ENCODE measurements around the gene UXS1. TPM values are rescaled to one million over a fixed set of nuclear protein-coding genes. Genes with fewer than 3 reads are reported as not detected.
A peak's percentile ranks its signal among the peaks of the same experiment; 100 is the strongest.

The UXS1 gene
- total RNA-seq, 1 donor from 2014 or later = 38.0 TPM

DNA sequence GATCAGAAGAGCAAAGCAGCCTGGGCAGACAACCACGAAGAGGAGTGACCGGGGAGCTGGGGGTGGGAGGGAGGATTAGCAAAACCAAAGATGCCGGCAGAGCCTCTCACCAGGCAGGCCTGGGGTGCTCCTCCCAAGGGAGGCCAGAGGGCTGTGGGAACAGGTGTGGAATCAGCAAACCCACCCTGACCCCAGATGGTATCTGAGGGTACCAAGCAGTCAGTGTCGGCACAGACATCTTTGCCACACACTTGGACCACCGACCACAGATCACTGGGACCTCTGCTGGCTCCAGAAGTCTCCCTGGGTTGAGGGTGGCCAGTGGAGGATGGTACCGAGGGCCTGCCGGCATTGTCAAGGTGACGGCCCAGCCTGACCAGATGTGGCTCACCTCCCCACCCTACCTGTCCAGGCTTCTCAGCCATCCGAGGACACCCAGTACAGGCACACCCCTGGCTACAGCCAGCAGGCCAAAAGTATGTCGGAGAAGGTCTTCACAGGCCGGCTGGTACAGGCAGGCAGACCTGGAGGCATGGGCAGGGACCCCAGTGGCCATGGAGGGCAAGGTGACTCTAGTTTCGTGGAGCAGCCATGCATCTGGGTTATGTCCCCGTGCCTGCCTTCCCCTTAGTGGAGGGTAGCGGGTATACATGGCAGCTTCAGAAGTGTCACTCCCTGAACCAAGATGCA is 82.1 kb downstream of the UXS1 start:
- Histone ChIP-seq H3K9me3 (ENCODE audit: low read depth) (no peaks in the 10 kb centered on the region), H3K4me1 (peaks cover 2% of the 10 kb centered on the region), H3K27me3 (no peaks in the 10 kb centered on the region), H4K20me1 (ENCODE audit: low read depth) (no peaks in the 10 kb centered on the region), H3K36me3 (no peaks in the 10 kb centered on the region), H3F3A (ENCODE audit: low read depth) (no peaks in the 10 kb centered on the region), H3K9ac (no peak overlapping the region), H3K79me2 (ENCODE audit: low read depth) (no peaks in the 10 kb centered on the region), H2AFZ (replicated peaks) (no peak overlapping the region), H3K4me3 (no peak overlapping the region), H3K4me2 (no peak overlapping the region), H3K27ac (no peak overlapping the region)
- Mint-ChIP-seq H3K27ac (no peak overlapping the region), H3K4me3 (no peak overlapping the region), H3K4me1 (peaks cover 18% of the 10 kb centered on the region), H3K36me3 (peaks cover 28% of the 10 kb centered on the region), H3K9me3 (no peaks in the 10 kb centered on the region), H3K27me3 (ENCODE audit: insufficient read depth, low read depth) (peaks cover 4% of the 10 kb centered on the region)
- DNase-seq (ENCODE audit: low spot score) = no peak
- TF ChIP-seq, protein P1, sequence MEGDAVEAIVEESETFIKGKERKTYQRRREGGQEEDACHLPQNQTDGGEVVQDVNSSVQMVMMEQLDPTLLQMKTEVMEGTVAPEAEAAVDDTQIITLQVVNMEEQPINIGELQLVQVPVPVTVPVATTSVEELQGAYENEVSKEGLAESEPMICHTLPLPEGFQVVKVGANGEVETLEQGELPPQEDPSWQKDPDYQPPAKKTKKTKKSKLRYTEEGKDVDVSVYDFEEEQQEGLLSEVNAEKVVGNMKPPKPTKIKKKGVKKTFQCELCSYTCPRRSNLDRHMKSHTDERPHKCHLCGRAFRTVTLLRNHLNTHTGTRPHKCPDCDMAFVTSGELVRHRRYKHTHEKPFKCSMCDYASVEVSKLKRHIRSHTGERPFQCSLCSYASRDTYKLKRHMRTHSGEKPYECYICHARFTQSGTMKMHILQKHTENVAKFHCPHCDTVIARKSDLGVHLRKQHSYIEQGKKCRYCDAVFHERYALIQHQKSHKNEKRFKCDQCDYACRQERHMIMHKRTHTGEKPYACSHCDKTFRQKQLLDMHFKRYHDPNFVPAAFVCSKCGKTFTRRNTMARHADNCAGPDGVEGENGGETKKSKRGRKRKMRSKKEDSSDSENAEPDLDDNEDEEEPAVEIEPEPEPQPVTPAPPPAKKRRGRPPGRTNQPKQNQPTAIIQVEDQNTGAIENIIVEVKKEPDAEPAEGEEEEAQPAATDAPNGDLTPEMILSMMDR (IDR thresholded peaks at IDR 0.05) = no peak
- no peak for TF ChIP-seq EZH2phosphoT487 (IDR thresholded peaks at IDR 0.05)

- H3K27ac Mint-ChIP-seq = peak overlapping the region; percentile 58
- peak; percentile 12 for DNase-seq (ENCODE audit: low spot score)
These were observed 84.3 kb downstream of the UXS1 start for GRCh38 chr2:106109675-106110424.

GRCh38 chr2:106108791-106109190 is 85.3 kb downstream of the UXS1 start:
- TF ChIP-seq EZH2 (IDR thresholded peaks at IDR 0.05) = no peak
- TF ChIP-seq, protein P1 (IDR thresholded peaks at IDR 0.05) = no peak
- no peak for TF ChIP-seq EZH2phosphoT487 (IDR thresholded peaks at IDR 0.05)
- Mint-ChIP-seq H3K4me3 (no peak overlapping the region), H3K9me3 (no peaks in the 10 kb centered on the region), H3K36me3 (peaks cover 22% of the 10 kb centered on the region), H3K27me3 (ENCODE audit: insufficient read depth, low read depth) (no peaks in the 10 kb centered on the region), H3K4me1 (peaks cover 16% of the 10 kb centered on the region), H3K27ac (no peak overlapping the region)
- H2AFZ ChIP-seq (replicated peaks) = no peak overlapping the region
- no peak overlapping the region for H3K4me3 ChIP-seq
- no peak for DNase-seq (ENCODE audit: low spot score)
- no peak overlapping the region for H3K27ac ChIP-seq
- H3K9ac ChIP-seq = no peak overlapping the region
- H3K36me3 ChIP-seq = no peaks in the 10 kb centered on the region
- H3K9me3 ChIP-seq (ENCODE audit: low read depth) = no peaks in the 10 kb centered on the region
- peaks cover 2% of the 10 kb centered on the region for H3K4me1 ChIP-seq
- peaks cover 6% of the 10 kb centered on the region for H4K20me1 ChIP-seq (ENCODE audit: low read depth)
- H3K79me2 ChIP-seq (ENCODE audit: low read depth) = no peaks in the 10 kb centered on the region
- no peak overlapping the region for H3K4me2 ChIP-seq
- H3K27me3 ChIP-seq = no peaks in the 10 kb centered on the region
- H3F3A ChIP-seq (ENCODE audit: low read depth) = no peaks in the 10 kb centered on the region

More at GRCh38 chr2:106109675-106110424, 84.3 kb downstream of the UXS1 start:
- Histone ChIP-seq H3K4me3 (no peak overlapping the region), H3K9me3 (ENCODE audit: low read depth) (no peaks in the 10 kb centered on the region), H3K9ac (no peak overlapping the region), H3K27ac (peak overlapping the region; percentile 37), H3F3A (ENCODE audit: low read depth) (no peaks in the 10 kb centered on the region), H4K20me1 (ENCODE audit: low read depth) (peaks cover 2% of the 10 kb centered on the region), H3K4me2 (no peak overlapping the region), H2AFZ (replicated peaks) (no peak overlapping the region), H3K79me2 (ENCODE audit: low read depth) (no peaks in the 10 kb centered on the region), H3K36me3 (no peaks in the 10 kb centered on the region), H3K27me3 (no peaks in the 10 kb centered on the region), H3K4me1 (peaks cover 2% of the 10 kb centered on the region)
- Mint-ChIP-seq H3K4me3 (no peak overlapping the region), H3K36me3 (peaks cover 27% of the 10 kb centered on the region), H3K9me3 (no peaks in the 10 kb centered on the region), H3K4me1 (peaks cover 16% of the 10 kb centered on the region), H3K27me3 (ENCODE audit: insufficient read depth, low read depth) (no peaks in the 10 kb centered on the region)
- TF ChIP-seq EZH2phosphoT487 (IDR thresholded peaks at IDR 0.05) (no peak), EZH2 (IDR thresholded peaks at IDR 0.05) (no peak)
- TF ChIP-seq, protein P1 (IDR thresholded peaks at IDR 0.05) = no peak

All from neural progenitor cell (in vitro differentiated cells).